Esophagus muscularis mucosa (tissue), 3 donors: ENCODE data around the gene THADA.

Source experiments
- CTCF ChIP-seq, 3 experiments: fragments of 200-600 bp in 2 of 3; fragments of 450-650 bp in 1 of 3; sonication (generic) in 2 of 3; IDR thresholded peaks; one replicate each; pipeline ENCODE4 v1.5.1; 2017 to 2019; ENCODE audit warnings: antibody characterized with exemption in 3 of 3, mild to moderate bottlenecking in 2 of 3, moderate library complexity in 1 of 3
- POLR2A ChIP-seq: fragments of 450-650 bp; IDR thresholded peaks from one replicate; pipeline ENCODE4 v1.6.1; 2017; ENCODE audit warnings: antibody characterized with exemption, moderate library complexity, mild to moderate bottlenecking, low read depth

- no peak for TF ChIP-seq CTCF (IDR thresholded peaks at IDR 0.05)
- no peak for TF ChIP-seq POLR2A
These were observed 23.6 kb downstream of the THADA start for GRCh38 chr2:43572244-43572643.
